OCI-LY1 (cell line): Measurements from ENCODE around the gene DCC.

Source experiments
- EZH2 ChIP-seq: fragments of 200-600 bp; sonication (generic), shearing (Covaris generic); IDR thresholded peaks from 2 replicates; pipeline ENCODE4 v1.8.0; 2017; ENCODE audit warnings: borderline replicate concordance, mixed run types, mild to moderate bottlenecking, antibody characterized with exemption, low read length, moderate library complexity, mixed read lengths
- TF ChIP-seq, protein P1 (sequence below): fragments of 200-600 bp; sonication (generic), shearing (Covaris generic); IDR thresholded peaks from 2 replicates; pipeline ENCODE4 v1.5.1; 2017; ENCODE audit warnings: mild to moderate bottlenecking, antibody characterized with exemption, low read length, moderate library complexity, mixed read lengths

DNA sequence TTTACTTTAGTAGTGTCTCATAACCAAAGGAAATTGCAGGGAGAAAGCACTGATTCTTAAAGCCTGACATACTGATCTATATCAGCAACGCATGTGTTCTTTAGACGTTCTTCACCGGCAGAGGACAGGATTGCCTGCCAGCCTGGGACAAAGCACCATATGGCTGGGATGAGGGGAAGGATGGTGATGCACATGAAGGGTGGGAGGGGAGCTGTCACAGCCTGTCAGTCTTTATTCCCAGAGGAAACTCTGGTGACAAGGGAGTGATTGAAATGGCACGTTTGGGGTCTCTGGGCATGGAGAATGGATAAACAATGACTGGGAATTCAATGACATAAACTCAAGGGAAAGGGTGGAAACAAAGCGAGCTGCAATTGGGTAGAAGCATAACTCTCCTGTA, 808.1 kb downstream of the DCC start:
- no peak for TF ChIP-seq EZH2
- TF ChIP-seq, protein P1, sequence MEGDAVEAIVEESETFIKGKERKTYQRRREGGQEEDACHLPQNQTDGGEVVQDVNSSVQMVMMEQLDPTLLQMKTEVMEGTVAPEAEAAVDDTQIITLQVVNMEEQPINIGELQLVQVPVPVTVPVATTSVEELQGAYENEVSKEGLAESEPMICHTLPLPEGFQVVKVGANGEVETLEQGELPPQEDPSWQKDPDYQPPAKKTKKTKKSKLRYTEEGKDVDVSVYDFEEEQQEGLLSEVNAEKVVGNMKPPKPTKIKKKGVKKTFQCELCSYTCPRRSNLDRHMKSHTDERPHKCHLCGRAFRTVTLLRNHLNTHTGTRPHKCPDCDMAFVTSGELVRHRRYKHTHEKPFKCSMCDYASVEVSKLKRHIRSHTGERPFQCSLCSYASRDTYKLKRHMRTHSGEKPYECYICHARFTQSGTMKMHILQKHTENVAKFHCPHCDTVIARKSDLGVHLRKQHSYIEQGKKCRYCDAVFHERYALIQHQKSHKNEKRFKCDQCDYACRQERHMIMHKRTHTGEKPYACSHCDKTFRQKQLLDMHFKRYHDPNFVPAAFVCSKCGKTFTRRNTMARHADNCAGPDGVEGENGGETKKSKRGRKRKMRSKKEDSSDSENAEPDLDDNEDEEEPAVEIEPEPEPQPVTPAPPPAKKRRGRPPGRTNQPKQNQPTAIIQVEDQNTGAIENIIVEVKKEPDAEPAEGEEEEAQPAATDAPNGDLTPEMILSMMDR = no peak
